ENCODE results near the gene TRIO.

Gene TRIO

DNA sequence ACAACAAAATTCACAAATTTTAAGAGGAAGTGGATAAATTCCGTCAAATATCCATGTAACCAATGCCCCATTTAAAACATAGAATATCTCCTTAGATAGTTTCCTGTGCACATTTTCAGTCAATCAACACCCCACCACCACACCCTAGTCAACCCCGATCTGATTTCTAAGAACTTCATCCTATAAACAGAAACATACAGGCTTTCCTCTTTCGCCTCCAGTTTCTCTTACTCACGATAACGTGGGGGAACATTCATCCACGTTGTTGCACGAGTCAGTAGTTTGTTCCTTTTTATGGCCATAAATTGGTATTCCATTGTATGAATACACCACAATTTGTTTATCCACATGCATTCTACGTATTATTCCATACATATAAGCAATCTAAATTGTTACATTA is 35.6 kb upstream of the TRIO start:
- no peak overlapping the region for H3K4me3 ChIP-seq (ENCODE audit: low read depth, low read length)
- TF ChIP-seq, protein P1, sequence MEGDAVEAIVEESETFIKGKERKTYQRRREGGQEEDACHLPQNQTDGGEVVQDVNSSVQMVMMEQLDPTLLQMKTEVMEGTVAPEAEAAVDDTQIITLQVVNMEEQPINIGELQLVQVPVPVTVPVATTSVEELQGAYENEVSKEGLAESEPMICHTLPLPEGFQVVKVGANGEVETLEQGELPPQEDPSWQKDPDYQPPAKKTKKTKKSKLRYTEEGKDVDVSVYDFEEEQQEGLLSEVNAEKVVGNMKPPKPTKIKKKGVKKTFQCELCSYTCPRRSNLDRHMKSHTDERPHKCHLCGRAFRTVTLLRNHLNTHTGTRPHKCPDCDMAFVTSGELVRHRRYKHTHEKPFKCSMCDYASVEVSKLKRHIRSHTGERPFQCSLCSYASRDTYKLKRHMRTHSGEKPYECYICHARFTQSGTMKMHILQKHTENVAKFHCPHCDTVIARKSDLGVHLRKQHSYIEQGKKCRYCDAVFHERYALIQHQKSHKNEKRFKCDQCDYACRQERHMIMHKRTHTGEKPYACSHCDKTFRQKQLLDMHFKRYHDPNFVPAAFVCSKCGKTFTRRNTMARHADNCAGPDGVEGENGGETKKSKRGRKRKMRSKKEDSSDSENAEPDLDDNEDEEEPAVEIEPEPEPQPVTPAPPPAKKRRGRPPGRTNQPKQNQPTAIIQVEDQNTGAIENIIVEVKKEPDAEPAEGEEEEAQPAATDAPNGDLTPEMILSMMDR (conservative IDR thresholded peaks at IDR 0.05; ENCODE audit: low read depth, low read length), result no peak
- DNase-seq (ENCODE audit: low read depth), result peak; percentile 12

DNA sequence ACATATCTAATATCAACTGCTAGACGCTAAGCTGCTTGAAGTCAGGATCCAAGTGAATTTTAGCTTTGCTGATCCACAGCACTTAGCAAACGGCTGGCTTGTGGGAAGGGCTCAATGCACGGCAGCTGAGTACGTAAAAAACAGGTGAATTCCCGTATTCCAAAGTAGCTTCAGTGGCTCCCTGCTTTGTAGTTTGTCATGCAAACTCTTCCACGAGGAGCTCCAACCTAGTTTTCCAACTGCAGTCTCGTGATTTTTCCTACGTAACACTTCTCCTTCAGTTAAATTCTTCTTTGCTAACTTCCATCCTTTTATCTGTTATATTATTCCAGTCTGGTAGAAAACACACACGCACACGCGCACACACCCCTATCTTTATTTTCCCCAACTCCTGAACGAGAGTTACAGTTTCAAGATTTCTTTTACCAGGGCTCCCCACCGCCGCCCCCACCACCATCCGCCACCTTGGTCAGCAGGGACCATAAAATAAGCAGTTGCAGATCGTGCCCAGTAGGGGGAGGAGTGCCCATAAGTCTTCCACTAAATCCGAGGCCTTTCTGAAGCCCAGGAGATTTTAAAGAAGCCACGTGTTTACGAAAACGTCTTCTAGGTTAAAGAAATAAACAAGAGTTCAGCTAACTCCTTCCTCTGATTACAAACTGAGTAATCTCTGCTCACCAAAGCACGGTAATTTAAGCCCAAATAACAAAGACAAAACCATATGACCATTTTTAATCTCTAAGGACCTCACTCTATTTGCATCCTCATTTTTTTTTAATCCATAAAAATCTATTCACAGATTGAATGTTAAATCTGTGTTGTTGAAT is 34.8 kb upstream of the TRIO start:
- peak overlapping the region; percentile 36 for H3K4me3 ChIP-seq (ENCODE audit: low read depth, low read length)
- TF ChIP-seq, protein P1 (conservative IDR thresholded peaks at IDR 0.05; ENCODE audit: low read depth, low read length), result peak; percentile 87
- peak; percentile 93 for DNase-seq (ENCODE audit: low read depth)

DNA sequence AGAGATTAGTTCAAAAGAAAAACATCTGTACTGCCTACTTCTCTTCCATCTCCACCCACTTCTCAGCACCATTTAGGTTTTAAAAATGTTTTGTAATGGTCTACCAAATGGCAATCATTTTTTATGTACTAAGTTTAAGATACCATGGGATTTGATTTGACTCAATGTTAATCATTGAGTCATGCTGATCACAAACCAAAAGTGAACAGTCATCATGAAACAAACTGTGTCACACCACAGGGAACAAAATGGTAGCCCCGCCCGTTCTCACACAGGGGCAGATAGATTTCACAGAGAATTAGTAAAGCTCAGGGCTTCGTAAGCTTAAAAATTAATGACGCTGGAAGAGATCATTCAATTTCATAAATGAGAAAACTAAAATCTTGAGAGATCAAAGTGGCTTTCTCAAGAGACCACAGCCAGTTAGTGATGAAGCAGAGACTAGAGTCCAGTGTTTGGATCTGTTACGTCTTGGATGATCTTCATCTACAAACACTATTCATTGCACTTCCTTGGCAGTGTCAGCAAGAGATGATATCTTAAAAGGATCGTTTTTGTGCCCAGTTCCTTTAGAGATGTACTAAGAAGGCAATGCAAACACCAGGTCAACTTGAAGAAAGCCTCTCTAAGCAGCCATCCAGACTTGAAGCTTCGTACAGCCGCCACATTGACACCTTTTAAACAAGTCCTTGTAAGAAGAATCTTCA is 33.9 kb upstream of the TRIO start:
- TF ChIP-seq, protein P1 (conservative IDR thresholded peaks at IDR 0.05; ENCODE audit: low read depth, low read length), result no peak
- DNase-seq (ENCODE audit: low read depth), result peak; percentile 38
- no peak overlapping the region for H3K4me3 ChIP-seq (ENCODE audit: low read depth, low read length)

DNA sequence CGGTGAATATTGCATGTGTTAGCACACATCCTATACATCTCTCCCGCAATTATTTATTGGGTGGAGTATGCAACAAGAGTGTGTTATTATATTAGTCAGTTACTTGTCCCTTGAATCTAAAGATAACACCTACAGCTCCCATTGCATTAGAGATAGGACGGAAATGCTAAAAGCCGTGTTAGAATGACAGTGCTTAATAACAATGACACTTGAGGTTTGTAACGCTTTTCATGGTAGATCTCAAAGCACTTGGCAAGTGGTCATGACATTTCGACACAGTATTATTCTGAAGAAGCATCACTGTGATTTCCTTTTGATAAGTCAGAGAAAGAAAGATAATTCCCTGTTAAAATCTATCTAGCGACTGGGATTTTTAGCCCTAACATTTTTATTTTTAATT is 33.4 kb upstream of the TRIO start:
- TF ChIP-seq, protein P1 (conservative IDR thresholded peaks at IDR 0.05; ENCODE audit: low read depth, low read length), result no peak

DNA sequence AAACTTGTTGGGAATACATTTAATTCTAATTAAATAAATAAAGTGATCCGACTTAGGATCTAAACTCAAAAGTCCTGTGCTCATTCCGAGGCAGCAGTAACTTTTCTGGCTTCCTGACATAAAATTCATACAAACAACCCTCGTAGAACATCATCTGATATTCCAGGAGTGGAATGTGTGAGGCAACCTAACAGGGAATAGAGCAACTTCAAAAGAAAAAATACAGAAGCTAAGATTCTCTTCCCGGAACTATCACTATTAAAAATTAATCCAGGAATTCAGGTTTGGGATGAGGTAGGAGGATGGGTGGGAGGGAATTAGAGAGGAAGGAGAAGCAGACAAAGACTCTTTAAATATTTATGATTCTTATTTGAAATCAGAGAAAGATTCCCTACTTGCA is 32.9 kb upstream of the TRIO start:
- peak; percentile 45 for DNase-seq (ENCODE audit: low read depth)
- TF ChIP-seq, protein P1 (conservative IDR thresholded peaks at IDR 0.05; ENCODE audit: low read depth, low read length), result no peak
- no peak overlapping the region for H3K4me3 ChIP-seq (ENCODE audit: low read depth, low read length)

More for the DNA sequence above, 33.4 kb upstream of the TRIO start:
- DNase-seq (ENCODE audit: low read depth), result peak; percentile 14
- H3K4me3 ChIP-seq (ENCODE audit: low read depth, low read length), result no peak overlapping the region

DNA sequence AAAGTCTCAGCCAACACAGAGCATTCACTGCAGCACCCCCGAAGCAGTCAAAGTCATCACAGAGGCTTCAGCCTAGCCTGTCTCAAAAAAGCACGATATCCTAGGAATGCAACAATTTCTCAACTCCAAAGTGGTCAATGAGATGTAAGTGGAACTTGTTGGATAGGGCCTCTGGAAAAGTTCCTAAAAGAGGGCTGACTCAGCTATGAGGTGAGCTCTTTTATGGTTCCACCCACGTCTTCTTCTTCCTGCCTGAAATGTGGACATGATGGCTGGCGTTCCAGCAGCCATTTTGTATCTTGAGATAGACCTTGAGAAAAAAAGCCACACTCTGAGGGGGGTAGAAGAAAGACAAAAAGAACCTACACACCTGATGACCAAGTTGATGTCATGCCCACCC is 32.5 kb upstream of the TRIO start:
- peak; percentile 70 for DNase-seq (ENCODE audit: low read depth)
- TF ChIP-seq, protein P1 (conservative IDR thresholded peaks at IDR 0.05; ENCODE audit: low read depth, low read length), result no peak

More for the DNA sequence above, 32.5 kb upstream of the TRIO start:
- no peak overlapping the region for H3K4me3 ChIP-seq (ENCODE audit: low read depth, low read length)

Measured in choroid plexus epithelial cell (primary cell).